ENCODE measurements around the gene LONP2.

The LONP2 gene

DNA sequence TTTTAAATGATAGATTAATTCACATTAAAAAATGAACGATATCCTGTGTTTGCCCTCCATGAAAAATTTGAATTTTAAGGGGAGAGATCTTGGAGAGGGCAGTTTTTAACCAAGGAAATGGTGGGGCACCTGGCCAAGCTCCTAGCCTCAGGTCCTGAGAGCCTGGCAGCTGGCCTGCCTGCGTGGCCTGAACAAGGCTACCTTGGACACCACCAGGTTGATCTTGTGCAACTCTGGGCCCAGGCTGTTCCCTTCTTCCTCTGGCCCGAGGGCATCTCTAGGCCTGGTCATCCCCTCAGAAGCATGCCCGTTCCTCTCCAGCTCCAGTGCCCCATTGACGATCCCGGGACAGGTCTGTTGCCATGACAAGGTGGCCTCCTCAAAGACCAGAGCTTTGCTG is 33.4 kb upstream of the LONP2 start:
- H3K18ac ChIP-seq (ENCODE audit: low read depth in 1 of 2, low read length in 2 of 2), result no peak overlapping the region
- no peak overlapping the region for H3K23ac ChIP-seq (ENCODE audit: low read length in 2 of 2)
- peaks cover 10 to 24% of the 10 kb centered on the region in 2 experiments for H3K27me3 ChIP-seq (ENCODE audit: control insufficient read depth in 1 of 2, insufficient read depth in 1 of 2, low read length in 2 of 2)
- no peak overlapping the region for H3K4me2 ChIP-seq (ENCODE audit: low read length, poor library complexity, severe bottlenecking)
- H3K36me3 ChIP-seq (ENCODE audit: control insufficient read depth in 1 of 2, insufficient read depth in 2 of 2, low read depth in 1 of 2, low read length in 2 of 2), result no peaks in the 10 kb centered on the region
- DNase-seq, result no peak
- H2BK5ac ChIP-seq (ENCODE audit: low read depth, low read length, poor library complexity, severe bottlenecking), result no peak overlapping the region
- no peak overlapping the region for H3K4ac ChIP-seq (ENCODE audit: low read depth in 1 of 2, low read length in 2 of 2)
- no peak overlapping the region for H4K8ac ChIP-seq (ENCODE audit: low read length)
- H3K27ac ChIP-seq (ENCODE audit: low read length, poor library complexity, severe bottlenecking), result no peak overlapping the region
- no peak overlapping the region for H4K91ac ChIP-seq (ENCODE audit: low read length)
- WGBS, result 85% methylated on average over 6 of the region's 6 CpGs
- H2AK5ac ChIP-seq (ENCODE audit: low read length, severe bottlenecking), result no peak overlapping the region
- H2BK120ac ChIP-seq (ENCODE audit: low read depth, low read length), result no peak overlapping the region
- no peak overlapping the region for H2BK15ac ChIP-seq (ENCODE audit: low read depth, poor library complexity, severe bottlenecking)
- no peaks in the 10 kb centered on the region for H3K9me3 ChIP-seq (ENCODE audit: control insufficient read depth, low read length)
- H2BK12ac ChIP-seq (ENCODE audit: low read length in 2 of 2), result no peak overlapping the region
- H3K4me1 ChIP-seq (ENCODE audit: control insufficient read depth, insufficient read depth, low read depth, low read length), result no peaks in the 10 kb centered on the region
- no peak overlapping the region for H3K9ac ChIP-seq (ENCODE audit: low read length)
- no peak overlapping the region for H3K4me3 ChIP-seq (ENCODE audit: insufficient read depth in 1 of 2, low read depth in 1 of 2, low read length in 2 of 2)
- H2AFZ ChIP-seq (ENCODE audit: low read depth, low read length), result no peak overlapping the region
- no peaks in the 10 kb centered on the region for H3K79me1 ChIP-seq (replicated peaks; ENCODE audit: low read length, poor library complexity, severe bottlenecking)
- no peak overlapping the region for H3K14ac ChIP-seq (ENCODE audit: low read length in 2 of 2)

DNA sequence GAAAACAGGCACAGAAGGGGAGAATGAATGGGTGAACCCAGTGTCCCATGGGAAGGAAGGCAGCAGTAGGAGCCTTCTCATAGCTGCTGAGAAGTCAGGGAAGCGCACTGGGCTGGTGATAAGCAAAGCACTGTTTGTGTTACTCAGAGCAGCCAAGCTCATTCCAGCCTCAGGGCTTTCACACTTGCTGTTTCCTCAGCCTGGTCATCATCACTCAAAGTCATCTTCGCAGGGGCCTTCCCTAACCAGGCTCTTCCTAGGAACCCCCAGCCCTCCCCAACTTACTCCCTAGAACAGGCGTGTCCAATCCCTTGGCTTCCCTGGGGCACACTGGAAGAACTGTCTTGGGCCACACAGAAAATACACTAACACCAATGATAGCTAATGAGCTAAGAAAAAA is 32.1 kb upstream of the LONP2 start:
- H3K36me3 ChIP-seq (ENCODE audit: control insufficient read depth in 1 of 2, insufficient read depth in 2 of 2, low read depth in 1 of 2, low read length in 2 of 2), result no peaks in the 10 kb centered on the region
- no peaks in the 10 kb centered on the region for H3K9me3 ChIP-seq (ENCODE audit: control insufficient read depth, low read length)
- H4K8ac ChIP-seq (ENCODE audit: low read length), result no peak overlapping the region
- no peak for DNase-seq
- H3K23ac ChIP-seq (ENCODE audit: low read length in 2 of 2), result no peak overlapping the region
- H2BK12ac ChIP-seq (ENCODE audit: low read length in 2 of 2), result no peak overlapping the region
- no peak overlapping the region for H2BK15ac ChIP-seq (ENCODE audit: low read depth, poor library complexity, severe bottlenecking)
- no peak overlapping the region for H3K4me2 ChIP-seq (ENCODE audit: low read length, poor library complexity, severe bottlenecking)
- H3K18ac ChIP-seq (ENCODE audit: low read depth in 1 of 2, low read length in 2 of 2), result no peak overlapping the region
- peaks cover 6 to 24% of the 10 kb centered on the region in 2 experiments for H3K27me3 ChIP-seq (ENCODE audit: control insufficient read depth in 1 of 2, insufficient read depth in 1 of 2, low read length in 2 of 2)
- no peak overlapping the region for H3K9ac ChIP-seq (ENCODE audit: low read length)
- no peak overlapping the region for H4K91ac ChIP-seq (ENCODE audit: low read length)
- H2BK5ac ChIP-seq (ENCODE audit: low read depth, low read length, poor library complexity, severe bottlenecking), result no peak overlapping the region
- H3K4me3 ChIP-seq (ENCODE audit: insufficient read depth in 1 of 2, low read depth in 1 of 2, low read length in 2 of 2), result no peak overlapping the region
- H3K4me1 ChIP-seq (ENCODE audit: control insufficient read depth, insufficient read depth, low read depth, low read length), result no peaks in the 10 kb centered on the region
- H2AK5ac ChIP-seq (ENCODE audit: low read length, severe bottlenecking), result no peak overlapping the region
- no peak overlapping the region for H2AFZ ChIP-seq (ENCODE audit: low read depth, low read length)
- H3K4ac ChIP-seq (ENCODE audit: low read depth in 1 of 2, low read length in 2 of 2), result no peak overlapping the region
- no peak overlapping the region for H3K14ac ChIP-seq (ENCODE audit: low read length in 2 of 2)
- no peak overlapping the region for H2BK120ac ChIP-seq (ENCODE audit: low read depth, low read length)
- 75% methylated on average over 2 of the region's 3 CpGs for WGBS
- H3K79me1 ChIP-seq (replicated peaks; ENCODE audit: low read length, poor library complexity, severe bottlenecking), result no peaks in the 10 kb centered on the region
- no peak overlapping the region for H3K27ac ChIP-seq (ENCODE audit: low read length, poor library complexity, severe bottlenecking)

DNA sequence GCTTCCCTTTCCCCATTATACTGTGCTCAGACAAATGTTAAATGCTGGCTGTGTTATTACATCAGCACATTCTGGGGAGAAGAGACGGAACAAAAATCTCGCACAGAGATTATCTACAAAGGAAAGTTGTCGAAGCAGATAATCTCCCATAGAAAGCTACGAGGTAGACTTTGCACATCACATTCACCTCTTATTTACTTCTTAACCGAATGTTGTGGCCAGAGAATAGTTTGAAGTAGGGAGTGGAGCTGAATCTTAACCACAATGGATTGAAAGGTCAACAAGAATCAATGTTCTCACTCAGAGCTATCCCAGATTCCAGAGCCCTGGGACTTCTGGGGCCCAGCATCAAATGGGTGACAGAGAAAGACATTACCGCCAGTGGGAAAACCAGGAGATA is 28.4 kb upstream of the LONP2 start:
- Histone ChIP-seq H3K4me3 (ENCODE audit: insufficient read depth in 1 of 2, low read depth in 1 of 2, low read length in 2 of 2) (no peak overlapping the region), H3K79me1 (replicated peaks; ENCODE audit: low read length, poor library complexity, severe bottlenecking) (no peaks in the 10 kb centered on the region), H2BK15ac (ENCODE audit: low read depth, poor library complexity, severe bottlenecking) (no peak overlapping the region), H3K27ac (ENCODE audit: low read length, poor library complexity, severe bottlenecking) (no peak overlapping the region), H3K27me3 (ENCODE audit: control insufficient read depth in 1 of 2, insufficient read depth in 1 of 2, low read length in 2 of 2) (peaks cover 5 to 11% of the 10 kb centered on the region in 2 experiments), H2BK120ac (ENCODE audit: low read depth, low read length) (no peak overlapping the region), H3K4me2 (ENCODE audit: low read length, poor library complexity, severe bottlenecking) (no peak overlapping the region), H2BK12ac (ENCODE audit: low read length in 2 of 2) (no peak overlapping the region), H2BK5ac (ENCODE audit: low read depth, low read length, poor library complexity, severe bottlenecking) (no peak overlapping the region), H2AFZ (ENCODE audit: low read depth, low read length) (no peak overlapping the region), H2AK5ac (ENCODE audit: low read length, severe bottlenecking) (no peak overlapping the region), H3K14ac (ENCODE audit: low read length in 2 of 2) (no peak overlapping the region), H3K23ac (ENCODE audit: low read length in 2 of 2) (no peak overlapping the region), H3K9ac (ENCODE audit: low read length) (no peak overlapping the region), H3K4me1 (ENCODE audit: control insufficient read depth, insufficient read depth, low read depth, low read length) (no peaks in the 10 kb centered on the region), H3K4ac (ENCODE audit: low read depth in 1 of 2, low read length in 2 of 2) (no peak overlapping the region), H3K18ac (ENCODE audit: low read depth in 1 of 2, low read length in 2 of 2) (no peak overlapping the region), H3K9me3 (ENCODE audit: control insufficient read depth, low read length) (no peaks in the 10 kb centered on the region), H4K91ac (ENCODE audit: low read length) (no peak overlapping the region), H3K36me3 (ENCODE audit: control insufficient read depth in 1 of 2, insufficient read depth in 2 of 2, low read depth in 1 of 2, low read length in 2 of 2) (no peaks in the 10 kb centered on the region), H4K8ac (ENCODE audit: low read length) (no peak overlapping the region)
- 73% methylated on average over 3 of the region's 6 CpGs for WGBS
- DNase-seq, result no peak

DNA sequence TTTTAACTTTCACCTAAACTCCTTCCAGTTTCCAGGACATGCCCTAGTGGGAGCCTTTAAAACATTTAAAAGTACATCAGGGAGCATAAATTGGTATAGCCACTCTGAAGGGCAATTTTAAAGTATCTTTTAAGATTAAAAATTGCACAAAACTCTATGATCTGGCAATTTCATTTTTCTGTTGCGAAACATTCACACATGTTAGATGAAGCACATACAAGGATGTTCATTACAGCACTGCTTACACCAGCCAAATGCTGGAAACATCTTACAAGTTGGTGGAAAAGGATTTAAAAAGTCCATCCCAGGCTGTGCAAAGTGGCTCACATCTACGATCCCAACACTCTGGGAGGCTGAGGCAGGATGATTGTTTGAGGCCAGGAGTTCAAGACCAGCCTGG is 26.4 kb upstream of the LONP2 start:
- H3K23ac ChIP-seq (ENCODE audit: low read length in 2 of 2), result no peak overlapping the region
- no peak overlapping the region for H2BK120ac ChIP-seq (ENCODE audit: low read depth, low read length)
- no peak overlapping the region for H4K8ac ChIP-seq (ENCODE audit: low read length)
- H3K9me3 ChIP-seq (ENCODE audit: control insufficient read depth, low read length), result no peaks in the 10 kb centered on the region
- no peak overlapping the region for H2BK12ac ChIP-seq (ENCODE audit: low read length in 2 of 2)
- H2BK5ac ChIP-seq (ENCODE audit: low read depth, low read length, poor library complexity, severe bottlenecking), result no peak overlapping the region
- H3K36me3 ChIP-seq (ENCODE audit: control insufficient read depth in 1 of 2, insufficient read depth in 2 of 2, low read depth in 1 of 2, low read length in 2 of 2), result no peaks in the 10 kb centered on the region
- H3K4me2 ChIP-seq (ENCODE audit: low read length, poor library complexity, severe bottlenecking), result no peak overlapping the region
- no peak overlapping the region for H3K18ac ChIP-seq (ENCODE audit: low read depth in 1 of 2, low read length in 2 of 2)
- H2AK5ac ChIP-seq (ENCODE audit: low read length, severe bottlenecking), result no peak overlapping the region
- no peak for DNase-seq
- H2AFZ ChIP-seq (ENCODE audit: low read depth, low read length), result no peak overlapping the region
- H3K27me3 ChIP-seq (ENCODE audit: control insufficient read depth in 1 of 2, insufficient read depth in 1 of 2, low read length in 2 of 2), result peaks cover 5 to 11% of the 10 kb centered on the region in 2 experiments
- no peaks in the 10 kb centered on the region for H3K4me1 ChIP-seq (ENCODE audit: control insufficient read depth, insufficient read depth, low read depth, low read length)
- no peaks in the 10 kb centered on the region for H3K79me1 ChIP-seq (replicated peaks; ENCODE audit: low read length, poor library complexity, severe bottlenecking)
- no peak overlapping the region for H3K14ac ChIP-seq (ENCODE audit: low read length in 2 of 2)
- H3K27ac ChIP-seq (ENCODE audit: low read length, poor library complexity, severe bottlenecking), result no peak overlapping the region
- no peak overlapping the region for H2BK15ac ChIP-seq (ENCODE audit: low read depth, poor library complexity, severe bottlenecking)
- H3K9ac ChIP-seq (ENCODE audit: low read length), result no peak overlapping the region
- H4K91ac ChIP-seq (ENCODE audit: low read length), result no peak overlapping the region
- H3K4me3 ChIP-seq (ENCODE audit: insufficient read depth in 1 of 2, low read depth in 1 of 2, low read length in 2 of 2), result no peak overlapping the region
- 71% methylated on average over 2 of the region's 2 CpGs for WGBS
- H3K4ac ChIP-seq (ENCODE audit: low read depth in 1 of 2, low read length in 2 of 2), result no peak overlapping the region
